Daoy (cell line): ENCODE measurements around the gene SIAH3. TPM values are rescaled to one million over a fixed set of nuclear protein-coding genes. Genes with fewer than 3 reads are reported as not detected.
A peak's percentile ranks its signal among the peaks of the same experiment; 100 is the strongest.

Experiments used
- DNase-seq: peaks from one replicate; pipeline ENCODE4 v3.0.0-alpha.2; 2015; ENCODE audit warnings: low read depth
- total RNA-seq: library from RNA; depleted of rRNA; stranded (reverse); fragments of >200 nt; shearing (Covaris generic); gene quantifications from 2 replicates; pipeline ENCODE4 v1.2.3, GENCODE V29; 2014

The SIAH3 gene
- total RNA-seq, 1 experiment from 2014 or later: 0.06 TPM

GRCh38 chr13:45863709-45864590, 12.4 kb upstream of the SIAH3 start:
- DNase-seq: no peak

GRCh38 chr13:45861322-45861721, 9.8 kb upstream of the SIAH3 start:
- no peak for DNase-seq

- no peak for DNase-seq
These were observed 8.7 kb upstream of the SIAH3 start for GRCh38 chr13:45860240-45860639.

GRCh38 chr13:45859705-45860104, 8.2 kb upstream of the SIAH3 start:
- no peak for DNase-seq

- DNase-seq: no peak
These were observed 941 bp upstream of the SIAH3 start for GRCh38 chr13:45852494-45852893.

- DNase-seq: no peak
These were observed 403 bp upstream of the SIAH3 start for GRCh38 chr13:45851956-45852355.

- no peak for DNase-seq
These were observed 1.4 kb downstream of the SIAH3 start for GRCh38 chr13:45850027-45850613.

GRCh38 chr13:45849408-45849807, 2.1 kb downstream of the SIAH3 start:
- no peak for DNase-seq

- peak; percentile 48 for DNase-seq
These were observed 3.9 kb downstream of the SIAH3 start for GRCh38 chr13:45847554-45848224.

GRCh38 chr13:45846681-45847080, 4.9 kb downstream of the SIAH3 start:
- peak; percentile 26 for DNase-seq

- DNase-seq: no peak
These were observed 13.3 kb downstream of the SIAH3 start for GRCh38 chr13:45838171-45838745.

GRCh38 chr13:45837111-45837510, 14.4 kb downstream of the SIAH3 start:
- no peak for DNase-seq

- DNase-seq: no peak
These were observed 17.1 kb downstream of the SIAH3 start for GRCh38 chr13:45834411-45834994.

- DNase-seq: peak; percentile 74
These were observed 17.7 kb downstream of the SIAH3 start for GRCh38 chr13:45833663-45834375.

GRCh38 chr13:45833242-45833641, 18.3 kb downstream of the SIAH3 start:
- no peak for DNase-seq

GRCh38 chr13:45831851-45832250, 19.7 kb downstream of the SIAH3 start:
- DNase-seq: no peak

- DNase-seq: no peak
These were observed 21.4 kb downstream of the SIAH3 start for GRCh38 chr13:45830121-45830520.

GRCh38 chr13:45828256-45828968, 23.1 kb downstream of the SIAH3 start:
- DNase-seq: no peak

- no peak for DNase-seq
These were observed 24.2 kb downstream of the SIAH3 start for GRCh38 chr13:45827318-45827717.

GRCh38 chr13:45826731-45827130, 24.8 kb downstream of the SIAH3 start:
- no peak for DNase-seq

GRCh38 chr13:45825387-45825650, 26.2 kb downstream of the SIAH3 start:
- no peak for DNase-seq
